ENCODE data around the gene KY.
A peak's percentile ranks its signal among the peaks of the same experiment; 100 is the strongest.

Gene KY, protein sequence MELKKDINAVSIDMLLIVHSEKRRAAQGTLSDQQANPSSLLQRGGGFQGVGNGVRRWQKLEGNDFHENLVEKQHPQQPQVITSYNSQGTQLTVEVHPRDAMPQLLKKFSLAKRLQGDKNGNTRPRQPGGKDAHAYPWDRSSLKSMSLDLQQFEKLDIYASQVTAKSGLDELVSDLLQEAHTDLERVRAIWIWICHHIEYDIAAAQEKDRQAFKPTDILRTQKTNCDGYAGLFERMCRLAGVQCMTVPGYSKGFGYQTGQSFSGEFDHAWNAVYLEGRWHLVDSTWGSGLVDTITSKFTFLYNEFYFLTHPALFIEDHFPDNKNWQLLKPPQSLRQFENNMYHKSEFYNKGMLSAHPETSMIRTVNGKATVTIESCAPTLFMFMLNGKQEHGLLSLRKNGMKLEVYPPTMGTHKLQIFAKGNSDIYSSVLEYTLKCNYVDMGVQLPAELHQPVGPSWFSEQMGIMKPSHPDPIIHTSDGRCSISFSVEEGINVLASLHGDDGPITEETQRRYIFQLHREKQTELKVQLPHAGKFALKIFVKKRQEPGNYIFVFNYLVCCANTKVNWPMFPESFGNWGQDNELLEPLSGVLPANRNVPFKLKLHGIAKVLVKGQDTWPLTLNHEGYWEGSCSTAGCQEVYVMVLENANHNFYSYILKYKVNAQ

DNA sequence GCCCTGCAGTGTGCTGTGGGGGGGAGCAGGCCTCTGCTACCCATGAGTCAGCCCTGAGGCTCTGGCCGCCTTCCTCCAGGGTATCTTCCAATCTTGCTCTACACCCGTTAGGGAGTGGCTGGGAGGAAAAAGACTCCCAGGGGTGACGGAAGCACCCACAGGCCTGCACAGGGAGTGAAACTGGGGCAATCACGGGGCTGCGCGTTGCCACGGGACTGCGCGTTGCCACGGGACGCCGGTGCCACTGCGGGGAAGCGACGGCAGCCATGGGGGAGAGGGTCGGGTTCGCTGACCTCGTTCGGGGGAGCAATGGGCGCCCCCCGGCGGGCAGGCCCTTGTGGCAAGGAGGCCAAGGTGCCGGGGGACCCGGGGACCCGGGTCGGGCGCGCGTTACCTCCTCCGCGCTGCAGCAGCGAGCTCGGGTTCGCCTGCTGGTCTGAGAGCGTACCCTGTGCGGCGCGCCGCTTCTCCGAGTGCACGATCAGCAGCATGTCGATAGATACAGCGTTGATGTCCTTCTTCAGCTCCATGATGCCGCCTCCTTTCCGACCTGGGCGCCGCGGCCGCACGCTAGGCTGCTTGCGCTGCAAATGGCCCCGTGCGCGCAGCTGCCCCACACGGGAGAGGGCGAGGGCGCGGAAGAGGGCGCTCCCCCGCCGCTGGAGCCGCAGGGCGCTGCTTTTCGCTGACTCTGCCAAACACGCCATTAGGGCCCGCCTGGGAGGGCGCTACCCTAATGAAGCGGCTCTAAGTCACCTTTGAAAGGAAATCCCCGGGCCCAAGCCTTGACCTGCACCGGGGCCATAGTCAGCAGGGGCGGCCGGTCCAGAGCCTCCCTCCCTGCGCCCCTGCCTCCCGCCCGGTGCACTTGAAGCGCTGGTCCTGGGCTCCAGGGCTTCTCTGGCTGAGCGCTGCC is at the start of gene KY:
KY (minus strand) TSS at position 592 of the 916 bp plus-strand sequence; CDS start at position 530, 62 bp downstream.
- DNase-seq: peak; percentile 26

DNA sequence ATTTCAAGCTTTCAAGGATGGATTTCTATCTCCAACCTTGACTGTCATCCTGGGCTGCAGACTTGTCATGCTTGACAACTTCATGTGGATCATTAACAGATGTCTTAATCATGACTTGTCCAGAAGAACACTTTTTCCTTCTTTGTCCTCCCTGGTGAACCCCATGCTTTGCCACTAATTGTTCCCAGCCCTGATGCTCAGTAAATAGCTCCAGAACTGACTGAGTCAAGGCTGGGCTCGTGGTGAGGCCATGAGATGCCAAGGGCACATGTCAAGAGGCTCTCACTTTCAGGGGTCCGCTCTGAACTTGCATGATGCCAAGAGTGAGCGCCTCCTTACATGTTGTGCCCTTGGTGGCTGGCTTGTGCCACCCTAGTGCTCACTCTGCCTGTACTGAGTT is 48.9 kb upstream of the KY start:
- DNase-seq: no peak

DNA sequence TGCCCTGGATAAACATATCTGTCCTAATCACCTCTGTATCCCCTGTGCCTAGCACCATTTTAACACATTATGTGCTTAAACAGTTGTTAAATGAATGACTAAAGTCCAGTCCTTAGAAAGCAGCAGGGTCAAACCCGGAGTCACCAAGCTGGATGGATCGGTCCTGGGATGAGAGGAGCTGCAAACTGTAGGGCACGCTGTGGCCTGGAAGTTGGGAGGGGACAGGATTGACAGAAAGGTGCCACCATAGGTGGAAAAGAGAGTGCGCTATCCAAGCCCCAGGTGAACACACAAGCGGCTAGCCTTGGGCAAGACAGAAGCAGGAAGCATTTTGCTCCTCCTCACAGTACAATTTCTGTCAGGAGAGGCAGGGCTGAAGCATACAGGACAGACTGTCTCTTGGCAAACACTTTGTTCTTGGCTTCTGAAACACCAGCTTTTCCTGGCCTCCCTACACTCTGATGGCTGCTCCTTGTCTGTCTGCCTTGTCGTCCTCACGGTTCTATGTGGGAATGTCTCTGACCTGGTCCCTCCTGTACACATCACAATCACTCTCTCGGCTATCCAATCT is 48.4 kb upstream of the KY start:
- DNase-seq: no peak

DNA sequence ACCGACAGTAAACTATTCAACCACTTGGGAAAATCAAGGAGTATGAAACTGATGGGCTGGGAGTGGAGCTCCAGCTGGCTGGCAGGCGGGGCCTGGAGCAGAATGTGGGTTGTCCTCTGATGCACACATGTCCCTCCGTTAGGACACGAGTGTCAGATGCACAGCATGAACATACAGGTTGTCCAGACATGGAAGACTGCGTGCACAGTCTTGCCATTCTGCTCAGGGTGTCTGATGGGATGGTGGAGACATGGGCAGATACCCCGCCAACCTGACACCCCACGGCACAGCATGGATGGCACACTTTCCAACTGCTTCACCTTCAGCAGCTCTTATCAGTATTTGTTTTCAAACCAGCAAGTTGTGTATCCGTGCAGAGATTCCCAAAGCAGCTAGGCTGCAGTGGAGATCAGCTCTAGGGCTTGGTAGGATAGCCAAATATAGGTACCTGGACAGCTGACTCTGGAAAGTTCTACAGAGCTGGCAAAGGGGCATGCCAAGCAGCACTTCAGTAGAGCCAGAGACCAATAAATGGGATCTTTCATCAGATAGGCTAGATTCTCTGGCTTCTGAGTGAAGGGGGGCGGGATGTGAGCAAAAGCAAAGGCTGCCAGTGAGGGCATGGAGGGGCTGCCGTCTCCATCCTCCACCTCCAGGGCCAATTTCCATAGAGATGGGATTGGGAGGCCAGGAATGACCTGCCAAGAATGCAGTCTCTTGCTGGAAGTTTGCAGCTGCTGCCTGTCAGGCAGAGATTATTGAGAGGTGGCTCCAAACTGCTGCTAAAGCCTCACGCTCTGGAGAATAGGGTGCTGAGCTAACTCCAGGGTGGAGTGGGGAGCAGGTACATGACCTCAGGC is 47.2 kb upstream of the KY start:
- DNase-seq: no peak

DNA sequence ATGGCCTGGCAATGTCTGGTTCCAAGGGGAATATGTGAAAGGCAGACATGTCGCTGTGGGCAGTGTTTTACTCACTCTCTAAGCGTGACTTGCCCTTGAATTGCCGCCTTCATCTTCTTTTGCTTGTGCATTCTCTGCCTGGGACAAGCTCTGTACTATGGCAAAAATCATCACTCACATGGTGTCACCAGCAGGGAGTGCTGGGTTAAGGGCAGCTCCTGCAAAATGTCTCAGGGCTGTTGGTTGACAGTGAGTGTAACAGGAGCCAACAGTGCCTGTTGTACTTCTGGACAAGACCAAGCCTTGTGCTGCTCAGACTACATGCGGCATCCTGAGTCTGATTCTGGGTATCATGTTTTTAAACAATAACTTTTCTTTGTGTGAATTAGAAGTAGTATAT is 45.3 kb upstream of the KY start:
- DNase-seq: no peak

DNA sequence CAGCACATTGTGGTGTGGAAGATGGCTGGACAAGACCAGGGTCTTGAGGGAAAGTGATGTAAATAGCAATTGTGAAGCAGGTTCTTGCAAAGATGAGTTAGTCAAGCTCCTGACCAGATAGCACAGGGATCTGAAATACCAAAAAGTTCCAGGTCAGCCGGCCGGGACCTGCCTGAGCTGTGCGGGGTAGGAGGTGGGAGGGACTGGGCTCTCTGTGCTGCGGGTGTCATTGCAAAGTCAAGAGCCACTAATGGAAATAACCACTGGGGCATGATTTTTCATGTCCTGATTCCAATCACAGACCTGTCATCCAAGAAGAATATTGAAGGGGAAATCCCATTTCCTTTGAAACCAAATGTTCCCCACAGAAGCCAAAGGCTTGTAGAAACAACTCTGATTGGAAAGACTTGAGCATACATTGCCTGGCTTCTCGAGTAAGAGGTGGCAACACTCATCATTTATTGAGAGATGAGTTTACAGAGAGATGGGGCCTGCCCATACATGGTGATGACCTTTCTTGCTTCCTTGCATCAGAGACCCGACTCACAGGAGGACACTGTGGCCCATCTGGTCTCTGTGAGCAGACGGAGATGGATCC is 44.2 kb upstream of the KY start:
- no peak for DNase-seq

DNA sequence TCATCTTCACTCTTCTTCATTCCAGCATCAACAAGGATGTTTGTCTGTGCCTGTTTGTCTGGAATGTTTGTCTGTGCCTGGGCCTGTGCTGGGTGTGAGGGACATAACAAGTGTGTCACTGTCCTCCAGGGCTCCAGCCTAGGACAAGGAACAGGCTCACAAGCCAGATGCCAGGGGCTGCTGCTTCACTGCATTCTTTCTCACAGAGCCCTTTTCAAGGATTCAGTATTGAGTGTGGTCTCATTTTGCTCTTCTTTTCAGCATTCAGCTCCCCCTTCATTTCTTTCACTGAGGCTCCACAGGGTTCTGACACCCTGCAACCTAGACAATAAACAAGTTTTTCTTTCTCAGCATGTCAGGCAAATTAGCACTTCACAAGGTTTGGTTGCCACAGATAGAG is 43.6 kb upstream of the KY start:
- DNase-seq: no peak

DNA sequence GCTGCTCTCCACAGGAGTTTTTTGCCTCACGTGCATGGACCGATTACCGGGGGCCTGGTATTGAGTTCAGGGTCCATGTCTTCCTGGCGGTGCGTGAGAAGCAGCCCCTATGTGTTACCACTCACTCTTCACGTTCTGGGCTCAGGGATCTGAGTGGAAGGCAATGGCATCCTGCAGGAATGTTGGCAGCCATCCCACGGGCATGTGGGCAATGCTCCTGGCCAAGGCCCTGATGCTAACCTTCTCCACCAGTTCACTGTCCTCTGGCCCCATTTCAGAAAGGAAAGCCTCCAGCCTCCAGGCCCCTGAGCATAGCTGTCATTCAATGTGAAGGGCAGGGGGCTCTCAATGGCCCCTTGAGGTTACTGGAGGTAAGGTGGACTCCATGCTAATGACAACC is 43.0 kb upstream of the KY start:
- DNase-seq: no peak

DNA sequence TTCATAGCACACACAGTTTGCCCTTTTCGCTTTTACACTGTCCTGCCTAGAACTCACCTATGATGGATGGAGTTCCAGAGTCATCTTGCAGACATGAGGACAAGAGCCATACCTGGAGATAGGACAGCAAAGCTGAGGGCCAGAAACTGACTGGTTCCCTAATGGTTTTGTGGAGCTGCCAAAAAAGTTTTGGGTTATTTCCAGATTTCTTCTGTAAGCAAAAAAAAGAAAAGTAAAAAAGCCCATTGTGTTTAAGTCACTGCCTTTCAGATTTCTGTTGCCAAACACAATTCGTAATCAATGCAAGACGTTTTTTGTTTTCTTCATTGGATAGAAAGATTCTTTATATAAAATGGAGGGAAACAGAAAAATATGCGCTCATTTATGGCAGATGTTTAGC is 42.4 kb upstream of the KY start:
- no peak for DNase-seq

DNA sequence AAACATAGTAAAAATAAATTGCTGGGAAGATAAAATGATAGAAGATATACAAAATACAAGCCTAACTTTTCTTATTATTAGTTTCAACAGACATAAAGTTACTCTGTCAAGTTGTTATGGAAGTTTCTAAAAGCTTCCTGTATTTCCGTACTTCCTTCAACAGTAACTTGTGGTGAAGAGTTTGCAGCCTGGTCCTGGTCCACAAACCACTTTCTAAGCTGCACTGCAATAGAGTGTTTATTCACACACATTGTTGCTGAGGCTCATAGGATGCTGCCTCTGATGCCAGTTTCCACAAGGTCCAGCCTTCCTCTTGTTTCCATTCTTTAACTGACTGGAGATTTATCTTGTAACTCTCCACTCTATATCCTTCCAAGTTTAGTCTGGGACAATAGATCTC is 39.4 kb upstream of the KY start:
- no peak for DNase-seq

DNA sequence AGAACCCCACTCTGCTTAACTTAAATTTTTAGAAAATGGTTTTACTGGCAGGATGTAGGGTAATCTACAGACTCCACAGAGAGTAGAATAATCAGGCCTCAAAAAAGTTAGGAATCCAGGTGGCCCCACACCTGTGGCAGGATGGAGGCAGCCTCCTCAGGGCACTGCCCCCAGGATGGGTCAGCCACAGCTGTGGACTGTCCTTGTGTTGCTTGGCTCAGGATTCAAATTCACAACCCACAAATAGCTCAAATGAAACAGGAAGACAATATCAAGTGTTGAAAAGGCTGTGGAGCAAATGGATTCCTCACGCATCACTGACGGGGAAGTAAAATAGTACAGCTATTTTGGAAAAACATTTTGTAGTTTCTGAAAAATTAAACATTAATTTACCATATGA is 36.8 kb upstream of the KY start:
- DNase-seq: no peak

DNA sequence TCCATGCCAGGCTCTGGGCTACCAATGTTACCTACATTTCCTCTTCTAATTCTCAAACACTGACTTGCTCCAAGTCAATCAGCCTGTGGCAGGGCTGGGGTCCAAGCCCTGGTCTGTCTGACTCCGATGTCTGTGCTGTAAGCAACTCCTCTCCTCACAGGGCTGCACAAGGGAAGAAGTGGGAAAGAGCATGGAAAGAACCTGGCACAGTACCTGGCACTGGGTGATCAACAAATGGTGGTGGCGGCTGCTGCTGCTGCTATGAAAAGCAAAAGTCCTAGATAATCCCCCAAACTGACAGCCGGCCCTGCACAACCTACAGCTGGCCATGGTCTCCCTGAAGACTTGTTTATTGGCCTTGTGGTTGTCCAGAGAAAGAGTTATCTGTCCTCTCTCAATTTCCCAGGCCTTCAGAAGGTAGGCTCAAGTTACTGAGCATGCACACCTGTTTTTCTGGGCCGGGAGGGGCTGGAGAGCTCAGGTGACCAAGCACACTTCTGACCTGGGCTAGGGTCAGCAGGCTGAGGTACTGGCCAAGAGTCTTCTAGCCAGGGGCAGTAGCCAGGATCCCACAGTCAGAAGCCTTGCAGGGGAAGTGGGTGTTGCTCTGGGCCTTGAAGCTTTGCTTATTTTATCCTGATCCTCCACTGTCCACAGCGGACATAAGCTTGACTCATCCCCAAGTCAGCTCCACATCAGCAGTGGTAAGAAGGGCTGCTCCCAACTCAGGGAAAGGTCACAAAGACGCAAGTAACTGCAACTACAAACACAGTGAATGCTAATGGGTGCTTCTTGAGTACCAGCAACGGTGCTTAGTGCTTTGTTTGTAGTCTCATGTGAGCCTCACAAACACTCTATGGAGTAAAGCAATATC is 35.3 kb upstream of the KY start:
- no peak for DNase-seq

DNA sequence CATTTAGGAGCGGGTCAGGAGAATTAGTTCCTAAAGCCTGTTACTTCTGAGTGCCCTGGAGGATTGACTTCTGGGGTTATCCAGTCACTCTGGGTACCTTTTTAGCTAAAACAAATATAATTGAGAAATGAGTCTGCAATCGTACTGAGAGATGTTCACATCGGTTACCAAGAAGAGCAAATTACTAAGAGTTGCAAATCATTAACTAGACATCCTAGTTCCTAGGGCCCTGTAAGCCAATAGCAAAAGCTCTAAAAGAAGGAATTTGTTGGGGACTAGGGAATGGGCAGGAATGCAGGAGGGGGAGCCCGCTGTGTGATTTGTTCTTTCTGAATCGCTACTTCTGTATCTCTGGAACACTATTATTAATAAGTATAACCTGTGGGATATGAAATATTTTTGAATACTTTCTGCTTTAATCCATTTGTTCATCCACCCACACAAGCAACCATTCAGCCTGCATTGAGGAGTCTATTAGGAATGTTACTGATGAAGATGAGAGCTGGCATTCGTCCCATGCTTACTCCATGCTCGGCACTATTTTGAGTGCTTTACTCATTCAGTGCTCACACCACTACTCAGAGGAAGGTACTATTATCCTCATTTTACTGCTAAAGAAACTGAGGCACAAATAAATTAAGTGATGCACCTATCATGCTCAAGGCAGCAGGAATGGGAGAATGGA is 31.5 kb upstream of the KY start:
- DNase-seq: no peak

DNA sequence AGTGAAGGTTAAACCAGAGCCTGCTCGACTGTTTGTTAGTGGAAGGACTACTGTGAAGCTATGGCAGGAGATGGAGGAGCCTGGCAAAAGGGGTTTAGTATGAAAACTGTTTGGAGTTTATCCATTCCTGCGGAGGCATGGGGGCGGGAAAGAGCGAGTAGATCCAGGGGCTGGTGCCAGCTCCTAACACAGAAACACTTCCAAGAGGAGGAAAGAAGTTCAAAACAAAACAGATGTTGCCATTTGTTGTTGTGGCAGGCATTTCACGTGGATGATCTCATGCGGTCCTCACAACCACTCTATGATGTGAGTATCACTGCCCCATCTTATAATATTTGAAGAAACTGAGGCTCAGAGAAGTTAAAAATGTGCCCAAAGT is 30.7 kb upstream of the KY start:
- no peak for DNase-seq

DNA sequence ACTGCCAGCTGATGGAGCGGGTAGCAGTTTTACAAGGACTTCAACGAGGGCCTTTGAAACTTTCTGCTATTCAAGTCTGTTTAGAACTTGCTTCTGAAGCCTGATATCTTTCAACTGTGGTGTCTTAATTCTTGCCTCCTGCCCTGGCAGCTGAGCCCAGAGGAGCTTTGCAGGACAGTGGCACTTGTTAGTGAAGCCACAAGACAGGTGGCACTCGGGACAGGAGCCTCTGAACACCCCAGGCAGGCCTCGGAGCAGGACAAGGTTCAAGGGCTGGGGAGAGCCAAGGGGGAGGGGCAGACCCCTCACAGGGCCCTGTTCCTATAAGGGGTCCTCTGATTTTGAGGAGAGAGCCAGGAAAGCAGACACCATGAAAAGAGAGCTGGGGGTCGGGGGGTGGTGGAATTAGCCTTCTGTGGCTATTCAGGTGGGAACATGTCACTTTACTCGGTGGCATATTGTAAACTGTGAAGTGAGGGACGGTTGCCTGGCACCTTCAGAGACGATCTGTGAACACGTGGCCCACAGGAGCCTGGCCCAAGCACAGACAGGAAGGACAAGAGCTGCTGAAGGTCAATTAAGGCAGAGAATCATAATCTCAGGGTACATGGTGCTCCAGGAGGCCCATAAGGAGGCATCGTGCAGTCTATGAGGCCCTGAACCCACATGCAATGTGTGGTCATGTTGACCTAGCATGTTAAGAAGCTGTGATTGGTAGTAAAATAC is 30.1 kb upstream of the KY start:
- no peak for DNase-seq

DNA sequence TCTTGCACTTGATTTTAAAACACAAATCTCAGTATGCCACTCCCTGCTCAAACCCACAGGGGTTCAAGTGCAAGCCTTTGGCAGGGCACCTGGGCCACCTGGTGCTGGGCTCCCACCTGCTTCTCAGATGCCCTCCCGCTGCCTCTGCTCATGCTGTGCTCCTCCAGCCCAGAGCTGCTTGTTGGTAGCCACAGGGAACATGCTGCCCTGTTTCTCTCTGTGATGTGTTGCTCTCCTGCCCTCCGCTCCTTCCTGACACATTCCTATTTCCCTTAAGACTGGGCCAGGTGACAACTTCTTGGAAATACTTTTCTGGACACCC is 27.1 kb upstream of the KY start:
- no peak for DNase-seq

DNA sequence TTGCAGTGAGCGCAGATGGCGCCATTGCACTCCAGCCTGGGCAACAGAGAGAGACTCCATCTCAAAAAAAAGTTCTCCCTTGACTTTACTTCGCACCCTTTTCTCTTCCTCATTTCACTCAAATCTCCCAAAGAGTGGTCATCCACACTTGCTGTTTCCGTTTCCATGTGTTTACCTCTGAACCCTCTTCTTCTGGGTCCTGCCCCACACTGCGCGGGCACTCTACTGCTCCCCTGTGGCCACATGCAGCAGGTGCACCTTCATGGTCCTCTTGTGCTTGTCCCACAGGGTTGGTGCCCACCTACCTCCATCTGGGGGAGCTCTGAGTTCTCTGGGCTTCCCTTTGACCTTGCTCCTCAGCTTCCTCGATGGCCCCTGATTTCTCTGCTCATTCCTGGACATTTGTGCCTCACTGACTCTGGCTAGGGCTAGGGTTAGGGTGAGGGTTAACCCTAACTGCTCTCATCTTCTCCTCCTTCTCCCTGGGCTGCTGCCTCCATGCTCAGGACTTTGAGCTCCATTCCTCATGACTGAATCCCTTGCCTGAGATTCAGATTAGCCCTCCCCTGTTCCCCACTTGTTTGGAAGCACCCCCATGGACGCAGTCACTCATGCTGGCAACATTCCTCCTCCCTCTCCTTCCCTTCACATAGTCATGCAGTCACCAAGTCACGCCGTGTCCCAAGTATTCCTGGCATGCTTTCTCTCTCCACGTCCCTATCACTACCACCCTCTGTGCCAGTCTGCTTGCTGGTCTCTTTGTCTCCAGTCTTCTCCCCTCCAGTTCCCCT is 26.6 kb upstream of the KY start:
- DNase-seq: no peak

DNA sequence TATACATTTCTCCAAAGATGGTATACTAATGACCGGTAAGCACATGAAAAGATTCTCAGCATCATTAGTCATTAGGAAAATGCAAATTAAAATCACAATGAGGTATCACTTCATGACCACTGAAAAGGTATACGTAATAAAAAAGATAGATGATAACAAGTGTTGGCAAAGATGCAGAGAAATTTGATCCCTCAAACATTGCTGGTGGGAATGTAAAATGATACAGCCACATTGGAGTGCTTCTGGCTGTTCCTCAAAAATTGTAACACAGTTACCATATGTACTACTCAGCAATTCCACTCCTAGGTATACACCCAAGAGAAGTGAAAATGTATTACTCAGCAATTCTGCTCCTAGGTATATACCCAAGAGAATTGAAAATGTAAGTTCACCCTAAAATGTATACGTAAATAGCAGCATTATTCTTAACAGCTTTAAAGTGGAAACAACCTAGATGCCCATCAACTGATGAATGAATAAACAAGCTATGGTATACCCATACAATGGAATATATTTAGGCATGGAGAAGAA is 25.0 kb upstream of the KY start:
- peak; percentile 16 for DNase-seq

DNA sequence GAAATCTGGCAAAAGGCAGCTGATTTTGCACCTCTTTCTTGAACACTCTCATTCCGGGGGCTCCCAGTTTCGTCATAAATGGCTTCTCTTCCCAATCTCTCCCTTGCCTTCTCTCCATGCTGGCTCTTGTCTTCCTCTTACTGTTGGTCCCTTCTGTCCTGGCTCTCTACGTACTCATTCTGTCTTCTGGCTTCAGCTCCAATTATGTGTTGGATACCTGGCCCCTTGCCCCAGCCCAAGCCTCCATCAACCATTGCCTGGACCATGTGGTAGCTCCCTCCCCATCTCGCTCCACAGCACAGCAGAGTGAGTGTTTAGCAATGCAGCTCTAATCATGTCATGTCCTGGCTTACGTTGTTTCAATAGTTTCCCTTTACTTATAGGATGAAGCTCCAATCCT is 21.7 kb upstream of the KY start:
- DNase-seq: no peak

All from NCI-H2029 (cell line).